CD14-positive monocyte (primary cell): ENCODE measurements around the gene ELF1. TPM values are rescaled to one million over a fixed set of nuclear protein-coding genes. Genes with fewer than 3 reads are reported as not detected.
"Not testable (repeated sequence)": the region's sequence is repeated elsewhere in the genome, so short reads cannot be mapped to it uniquely, and the experiment has no call there.

ENCODE experiments used
- DNase-seq, 3 donors: peaks; one replicate each; pipeline ENCODE4 v3.0.0-alpha.2; 2011 to 2022
- H2AFZ ChIP-seq: 2 replicates; pipeline ENCODE4 v1.6.0; 2012; ENCODE audit warnings: mild to moderate bottlenecking, low read depth, low read length, inconsistent platforms; ENCODE audit not compliant: insufficient read depth, poor library complexity, severe bottlenecking
- H3K27ac ChIP-seq, 2 donors: 1 replicate in 1 of 2; 2 replicates in 1 of 2; pipeline ENCODE4 v1.5.1; 2012 to 2013; ENCODE audit warnings: low read length in 2 of 2, control low read depth in 1 of 2, inconsistent platforms in 1 of 2, low read depth in 1 of 2, mild to moderate bottlenecking in 1 of 2
- H3K27me3 ChIP-seq, 2 donors: one replicate each; pipeline versions ENCODE4 v1.6.0 to v1.6.1; 2011 to 2013; ENCODE audit warnings: low read length in 2 of 2; ENCODE audit not compliant: control insufficient read depth in 2 of 2, insufficient read depth in 2 of 2
- H3K36me3 ChIP-seq, 2 donors: replicated peaks in 1 of 2; 1 replicate in 1 of 2; 2 replicates in 1 of 2; pipeline versions ENCODE4 v1.5.1 to v1.6.1; 2012 to 2013; ENCODE audit warnings: low read length in 2 of 2, control low read depth in 1 of 2, inconsistent platforms in 1 of 2, mild to moderate bottlenecking in 1 of 2; ENCODE audit not compliant: insufficient read depth in 2 of 2, control insufficient read depth in 1 of 2
- H3K4me1 ChIP-seq, 2 donors: 1 replicate in 1 of 2; 2 replicates in 1 of 2; pipeline versions ENCODE4 v1.5.1 to v1.6.1; 2012 to 2013; ENCODE audit warnings: low read length in 2 of 2, control low read depth in 1 of 2, inconsistent platforms in 1 of 2, mild to moderate bottlenecking in 1 of 2, moderate library complexity in 1 of 2; ENCODE audit not compliant: insufficient read depth in 2 of 2, control insufficient read depth in 1 of 2
- H3K4me2 ChIP-seq: replicated peaks from 2 replicates; pipeline ENCODE3; 2012; ENCODE audit warnings: low read length, moderate library complexity, mild to moderate bottlenecking; ENCODE audit not compliant: poor library complexity, severe bottlenecking; ENCODE audit errors: extremely low read depth
- H3K4me3 ChIP-seq, 3 experiments: fragments of 200-600 bp in 1 of 3; sonication (generic) in 1 of 3; replicated peaks in 1 of 3; 1 replicate in 2 of 3; 2 replicates in 1 of 3; pipeline ENCODE4 v1.5.1; 2011 to 2013; ENCODE audit warnings: low read length in 3 of 3, mild to moderate bottlenecking in 3 of 3, control low read depth in 2 of 3, low read depth in 2 of 3, inconsistent platforms in 1 of 3, moderate library complexity in 1 of 3
- H3K79me2 ChIP-seq: 2 replicates; pipeline ENCODE4 v1.6.0; 2012; ENCODE audit warnings: mild to moderate bottlenecking, control low read depth, inconsistent platforms, low read length, moderate library complexity; ENCODE audit not compliant: insufficient read depth
- H3K9ac ChIP-seq: 2 replicates; pipeline ENCODE4 v1.6.0; 2017; ENCODE audit warnings: low read length, mild to moderate bottlenecking; ENCODE audit not compliant: insufficient read depth, poor library complexity, severe bottlenecking
- H3K9me3 ChIP-seq, 2 donors: replicated peaks in 1 of 2; 1 replicate in 1 of 2; 2 replicates in 1 of 2; pipeline versions ENCODE4 v1.5.1 to v1.6.1; 2012 to 2013; ENCODE audit warnings: low read length in 2 of 2, control low read depth in 1 of 2; ENCODE audit not compliant: control insufficient read depth in 1 of 2, insufficient read depth in 1 of 2
- H4K20me1 ChIP-seq: 2 replicates; pipeline ENCODE4 v1.6.0; 2012; ENCODE audit warnings: mild to moderate bottlenecking, low read length, control low read depth, moderate library complexity; ENCODE audit not compliant: insufficient read depth
- H3K27ac Mint-ChIP-seq, 7 donors: one replicate each; pipeline ENCODE4 v1.8.0; 2020; ENCODE audit warnings: mild to moderate bottlenecking in 7 of 7, mixed read lengths in 7 of 7, moderate library complexity in 6 of 7, inconsistent platforms in 2 of 7
- H3K27me3 Mint-ChIP-seq, 3 donors: one replicate each; pipeline ENCODE4 v1.8.0; 2021 to 2022; ENCODE audit warnings: low read depth in 3 of 3, mild to moderate bottlenecking in 3 of 3, mixed read lengths in 3 of 3, moderate library complexity in 3 of 3, inconsistent platforms in 1 of 3
- H3K36me3 Mint-ChIP-seq, 2 donors: one replicate each; pipeline ENCODE4 v1.8.0; 2020; ENCODE audit warnings: mixed read lengths in 2 of 2, inconsistent platforms in 1 of 2, mild to moderate bottlenecking in 1 of 2
- H3K4me1 Mint-ChIP-seq: one replicate; pipeline ENCODE4 v1.8.0; 2020; ENCODE audit warnings: mild to moderate bottlenecking, mixed read lengths
- H3K4me3 Mint-ChIP-seq, 2 donors: one replicate each; pipeline ENCODE4 v1.8.0; 2020; ENCODE audit warnings: mild to moderate bottlenecking in 2 of 2, mixed read lengths in 2 of 2, moderate library complexity in 1 of 2
- H3K9me3 Mint-ChIP-seq, 7 donors: one replicate each; pipeline ENCODE4 v1.8.0; 2020 to 2022; ENCODE audit warnings: mixed read lengths in 7 of 7, mild to moderate bottlenecking in 6 of 7, moderate library complexity in 6 of 7, inconsistent platforms in 2 of 7
- CTCF ChIP-seq: fragments of 200-600 bp; IDR thresholded peaks from one replicate; pipeline ENCODE4 v1.8.0; 2022; ENCODE audit warnings: antibody characterized with exemption, mild to moderate bottlenecking
- WGBS: methylation state at CpG from one replicate; pipeline ENCODE4 v1.1.5; 2013; ENCODE audit warnings: missing lambda C conversion rate; ENCODE audit not compliant: insufficient coverage; 5-methylcytosine and 5-hydroxymethylcytosine counted together
- intact Hi-C, 2 donors: fragments of 100-400 bp; cut with micrococcal nuclease; formaldehyde crosslinking; loops; one replicate each; pipeline versions ENCODE4 v1.15.0 to v1.15.1; 2023
- polyA plus RNA-seq, 3 donors: library from polyadenylated mRNA; depleted of rRNA in 1 of 3; unstranded in 2 of 3; stranded (reverse) in 1 of 3; fragments of 300-500 nt in 2 of 3; fragments of >200 nt in 1 of 3; fragmentation: Illumina TruSeq in 2 of 3; gene quantifications; 1 replicate in 2 of 3; 2 replicates in 1 of 3; pipeline ENCODE4 v1.2.3, GENCODE V29; 2012 to 2021

ELF1 gene
- polyA plus RNA-seq, 3 donors: 63.1 to 83.3 (median 83.3) TPM

- no peak overlapping the region for H3K27ac Mint-ChIP-seq
- H3K36me3 ChIP-seq: peaks cover 0 to 15% of the 10 kb centered on the region in 2 donors
- WGBS: no CpG with 5 or more reads among the region's 3 CpGs
- H3K4me3 Mint-ChIP-seq: no peak overlapping the region
- H3K4me1 Mint-ChIP-seq: no peaks in the 10 kb centered on the region
- H2AFZ ChIP-seq: no peak overlapping the region
- no peak overlapping the region for H3K27ac ChIP-seq
- H3K36me3 Mint-ChIP-seq: peaks cover 33 to 59% of the 10 kb centered on the region in 2 donors
- intact Hi-C loops: no loop called here
- no peak overlapping the region for H3K4me3 ChIP-seq
- no peaks in the 10 kb centered on the region for H4K20me1 ChIP-seq
- peaks cover 10% of the 10 kb centered on the region in 2 donors for H3K9me3 ChIP-seq
- no peaks in the 10 kb centered on the region for H3K27me3 Mint-ChIP-seq
- no peak overlapping the region for H3K4me2 ChIP-seq
- H3K9me3 Mint-ChIP-seq: peaks cover 23 to 51% (median 35%) of the 10 kb centered on the region in 7 donors
- H3K4me1 ChIP-seq: no peaks in the 10 kb centered on the region
- no peaks in the 10 kb centered on the region for H3K27me3 ChIP-seq
- no peak for DNase-seq
- no peak for TF ChIP-seq CTCF
- no peaks in the 10 kb centered on the region for H3K79me2 ChIP-seq
- no peak overlapping the region for H3K9ac ChIP-seq
These were observed 133.1 kb downstream of the ELF1 start for GRCh38 chr13:40886017-40886416.

- DNase-seq, H3K4me3 Mint-ChIP-seq, H3K9ac ChIP-seq, intact Hi-C loops, H3K4me2 ChIP-seq, H3K27ac Mint-ChIP-seq, H3K4me1 Mint-ChIP-seq, H2AFZ ChIP-seq, H3K79me2 ChIP-seq, H3K27me3 ChIP-seq, H4K20me1 ChIP-seq, H3K4me1 ChIP-seq, H3K27ac ChIP-seq, H3K4me3 ChIP-seq, H3K27me3 Mint-ChIP-seq: not testable (repeated sequence)
- Mint-ChIP-seq H3K9me3 (peaks cover 31 to 64% (median 41%) of the 10 kb centered on the region in 7 donors), H3K36me3 (peaks cover 43 to 68% of the 10 kb centered on the region in 2 donors)
- peaks cover 28% of the 10 kb centered on the region in 2 donors for H3K9me3 ChIP-seq
- no CpG with 5 or more reads among the region's 1 CpG for WGBS
- peaks cover 0 to 34% of the 10 kb centered on the region in 2 donors for H3K36me3 ChIP-seq
These were observed 134.9 kb downstream of the ELF1 start for GRCh38 chr13:40884175-40884574.

Other genes with a start within 250 kb of the ELF1 start
- gene MRPS31, start 248.1 kb downstream of the ELF1 start, polyA plus RNA-seq: 10 to 100 TPM in 2 of 3 donors, 1 to 10 TPM in 1; 9.5 to 11.4 (median 11.3) TPM
- 1 to 10 TPM in 2 of 3 donors, under 1 TPM in 1; 0.79 to 5.0 (median 1.0) TPM for gene SLC25A15, start 229.7 kb downstream of the ELF1 start, polyA plus RNA-seq
- gene WBP4, start 42.2 kb upstream of the ELF1 start, polyA plus RNA-seq: 1 to 10 TPM; 2.8 to 3.8 (median 3.7) TPM
- 1 to 10 TPM in 1 of 3 donors, under 1 TPM in 2; 0.37 to 1.2 (median 0.54) TPM for gene KBTBD6, start 113.5 kb upstream of the ELF1 start, polyA plus RNA-seq
- 1 to 10 TPM in 2 of 3 donors, under 1 TPM in 1; 0.43 to 7.7 (median 5.5) TPM for gene KBTBD7, start 175.3 kb upstream of the ELF1 start, polyA plus RNA-seq
- 10 to 100 TPM in 1 of 3 donors, 1 to 10 TPM in 2; 4.0 to 17.2 (median 6.0) TPM for gene MTRF1, start 244.3 kb upstream of the ELF1 start, polyA plus RNA-seq